SK-N-SH (cell line): ENCODE results near the gene NPEPL1. TPM values are rescaled to one million over a fixed set of nuclear protein-coding genes. Genes with fewer than 3 reads are reported as not detected.

ENCODE experiments used
- CTCF ChIA-PET: fragments of 300-600, 350-600 bp; formaldehyde crosslinking; extraction: SDS; loops from one replicate; lab custom pipeline; 2021; lab: Yijun Ruan, JAX
- POLR2A ChIA-PET: fragments of 350-600 bp; sonication (Branson Sonifier 250); formaldehyde crosslinking; extraction: SDS; loops from one replicate; lab custom pipeline; 2020; ENCODE audit warnings: antibody characterized with exemption, inconsistent platforms; lab: Yijun Ruan, JAX
- DNase-seq: peaks from one replicate; pipeline ENCODE4 v3.0.0; 2012
- H2AFZ ChIP-seq: fragments of 200-600 bp; sonication (generic); 2 replicates; pipeline ENCODE4 v1.8.1; 2016; ENCODE audit warnings: antibody characterized with exemption, mild to moderate bottlenecking, low read depth
- H3F3A ChIP-seq: fragments of 200-600 bp; sonication (generic); replicated peaks from 2 replicates; pipeline ENCODE3; 2016; ENCODE audit warnings: antibody characterized with exemption, mild to moderate bottlenecking; ENCODE audit not compliant: insufficient read depth
- H3K27ac ChIP-seq, 2 experiments: fragments of 200-500 bp in 1 of 2; fragments of 200-600 bp in 1 of 2; sonication (Bioruptor generic) in 1 of 2; sonication (generic), shearing (Covaris generic) in 1 of 2; 2 replicates each; pipeline versions ENCODE4 v1.5.1 to v1.6.1; 2014 to 2016; ENCODE audit warnings: low read depth in 2 of 2, inconsistent platforms in 1 of 2, low read length in 1 of 2, mild to moderate bottlenecking in 1 of 2, mixed read lengths in 1 of 2
- H3K27me3 ChIP-seq: fragments of 200-600 bp; sonication (generic), shearing (Covaris generic); 2 replicates; pipeline ENCODE4 v1.6.1; 2016; ENCODE audit warnings: mixed run types; ENCODE audit not compliant: insufficient read depth
- H3K36me3 ChIP-seq, 2 experiments: fragments of 200-500 bp in 1 of 2; fragments of 200-600 bp in 1 of 2; sonication (Bioruptor generic) in 1 of 2; sonication (generic) in 1 of 2; replicated peaks in 1 of 2; 2 replicates each; pipeline versions ENCODE3 to v1.5.1; 2014 to 2016; ENCODE audit warnings: low read length in 1 of 2, mild to moderate bottlenecking in 1 of 2; ENCODE audit not compliant: insufficient read depth in 2 of 2, control insufficient read depth in 1 of 2
- H3K4me1 ChIP-seq, 2 experiments: fragments of 200-500 bp in 1 of 2; fragments of 200-600 bp in 1 of 2; sonication (Bioruptor generic) in 1 of 2; sonication (generic), shearing (Covaris generic) in 1 of 2; 2 replicates each; pipeline versions ENCODE4 v1.5.1 to v1.6.1; 2014 to 2016; ENCODE audit warnings: low read depth in 1 of 2, low read length in 1 of 2, mixed run types in 1 of 2; ENCODE audit not compliant: insufficient read depth in 2 of 2, control insufficient read depth in 1 of 2
- H3K4me2 ChIP-seq: fragments of 200-600 bp; sonication (generic), shearing (Covaris generic); 2 replicates; pipeline ENCODE4 v1.6.1; 2017; ENCODE audit warnings: mixed run types
- H3K4me3 ChIP-seq, 2 experiments: fragments of 200-500 bp in 1 of 2; fragments of 200-600 bp in 1 of 2; sonication (Bioruptor generic) in 1 of 2; sonication (generic), shearing (Covaris generic) in 1 of 2; 2 replicates each; pipeline versions ENCODE4 v1.5.1 to v1.8.1; 2014 to 2016; ENCODE audit warnings: low read depth in 2 of 2, inconsistent platforms in 1 of 2, low read length in 1 of 2, mild to moderate bottlenecking in 1 of 2, mixed read lengths in 1 of 2, moderate library complexity in 1 of 2
- H3K79me2 ChIP-seq: fragments of 200-600 bp; sonication (generic); 2 replicates; pipeline ENCODE4 v1.8.1; 2017; ENCODE audit warnings: mild to moderate bottlenecking; ENCODE audit not compliant: insufficient read depth
- H3K9ac ChIP-seq: fragments of 200-600 bp; sonication (generic); 2 replicates; pipeline ENCODE4 v1.6.1; 2017; ENCODE audit warnings: mixed run types
- H3K9me2 ChIP-seq: fragments of 200-600 bp; sonication (generic); 2 replicates; pipeline ENCODE4 v1.6.1; 2017; ENCODE audit warnings: mixed run types
- H3K9me3 ChIP-seq: fragments of 200-600 bp; sonication (generic); 2 replicates; pipeline ENCODE4 v1.6.1; 2017; ENCODE audit warnings: mixed run types, mild to moderate bottlenecking, moderate library complexity
- H4K20me1 ChIP-seq: fragments of 200-600 bp; sonication (generic); 2 replicates; pipeline ENCODE4 v1.6.1; 2017; ENCODE audit warnings: mild to moderate bottlenecking, mixed run types; ENCODE audit not compliant: insufficient read depth
- ELF1 ChIP-seq: IDR thresholded peaks from 2 replicates; pipeline ENCODE4 v1.4.0; 2012
- FOSL2 ChIP-seq: IDR thresholded peaks from 2 replicates; pipeline ENCODE4 v1.4.0; 2012; ENCODE audit warnings: low read depth, mild to moderate bottlenecking, moderate library complexity, borderline replicate concordance
- FOXM1 ChIP-seq: IDR thresholded peaks from 2 replicates; pipeline ENCODE4 v1.4.0; 2012; ENCODE audit warnings: low read depth, mild to moderate bottlenecking
- GATA2 ChIP-seq: sonication (generic); formaldehyde crosslinking; IDR thresholded peaks from 2 replicates; pipeline ENCODE4 v1.5.0; 2020; ENCODE audit warnings: mild to moderate bottlenecking, missing genetic modification reagents
- JUND ChIP-seq: IDR thresholded peaks from 2 replicates; pipeline ENCODE4 v1.4.0; 2012
- MAX ChIP-seq: IDR thresholded peaks from 2 replicates; pipeline ENCODE4 v1.4.0; 2012; ENCODE audit warnings: low read depth
- MEF2A ChIP-seq: IDR thresholded peaks from 2 replicates; pipeline ENCODE4 v1.4.0; 2012; ENCODE audit warnings: low read depth, borderline replicate concordance
- NFIC ChIP-seq: IDR thresholded peaks from 2 replicates; pipeline ENCODE4 v1.4.0; 2012; ENCODE audit warnings: borderline replicate concordance
- NRF1 ChIP-seq: IDR thresholded peaks from 2 replicates; pipeline ENCODE4 v1.6.1; 2012; ENCODE audit warnings: low read depth, mild to moderate bottlenecking, low read length
- RCOR1 ChIP-seq: fragments of 150-350 bp; IDR thresholded peaks from 2 replicates; pipeline ENCODE4 v1.6.1; 2017; ENCODE audit warnings: antibody characterized with exemption, low read length
- REST ChIP-seq: IDR thresholded peaks from 2 replicates; pipeline ENCODE4 v1.6.1; 2012; ENCODE audit warnings: mild to moderate bottlenecking, low read depth, low read length, moderate library complexity
- RXRA ChIP-seq: IDR thresholded peaks from 2 replicates; pipeline ENCODE4 v1.4.0; 2012; ENCODE audit warnings: low read depth, mild to moderate bottlenecking, borderline replicate concordance
- TEAD4 ChIP-seq: IDR thresholded peaks from 2 replicates; pipeline ENCODE4 v1.4.0; 2012; ENCODE audit warnings: mild to moderate bottlenecking, borderline replicate concordance; ENCODE audit not compliant: insufficient read depth
- USF2 ChIP-seq: fragments of 150-350 bp; IDR thresholded peaks from 2 replicates; pipeline ENCODE4 v1.6.1; 2017; ENCODE audit warnings: antibody characterized with exemption, low read length, low read depth, borderline replicate concordance
- WGBS: methylation state at CpG from one replicate; pipeline ENCODE4 v1.1.6; 2017; ENCODE audit warnings: low lambda C conversion rate; 5-methylcytosine and 5-hydroxymethylcytosine counted together
- polyA plus RNA-seq, 3 experiments: library from polyadenylated mRNA; depleted of rRNA; stranded (reverse); fragments of >200 nt; gene quantifications; 2 replicates each; pipeline ENCODE4 v1.2.3, GENCODE V29; 2012

Gene NPEPL1
- polyA plus RNA-seq, 1 of the 3 experiments (the other 2 are of a cell fraction) = 2.8 TPM

- H4K20me1 ChIP-seq = no peaks in the 10 kb centered on the region
- DNase-seq = no peak
- no peaks in the 10 kb centered on the region for H3K79me2 ChIP-seq
- H3K4me2 ChIP-seq = no peak overlapping the region
- no peaks in the 10 kb centered on the region for H3K9me3 ChIP-seq
- ChIA-PET CTCF (interaction anchor here (0.6 kb wide), 1 partner anchor 445 kb away, joined by 4 read pairs; no protein-coding TSS in a partner anchor), POLR2A (no interaction called here)
- H3K27me3 ChIP-seq = no peaks in the 10 kb centered on the region
- H3K9ac ChIP-seq = no peak overlapping the region
- H3K27ac ChIP-seq = no peak overlapping the region
- H3K9me2 ChIP-seq = no peaks in the 10 kb centered on the region
- no peaks in the 10 kb centered on the region for H3F3A ChIP-seq
- WGBS = 87% methylated on average over 10 of the region's 11 CpGs
- H3K4me1 ChIP-seq = no peaks in the 10 kb centered on the region; a peak in 1 of 4 replicates
- TF ChIP-seq NFIC (no peak), USF2 (no peak), ELF1 (no peak)
- H2AFZ ChIP-seq = no peak overlapping the region
- H3K4me3 ChIP-seq = no peak overlapping the region
- H3K36me3 ChIP-seq = peaks cover 19 to 24% of the 10 kb centered on the region in 2 experiments
Measured at GRCh38 chr20:58682656-58683531, 9.7 kb upstream of the NPEPL1 start.

- peaks cover 8 to 15% of the 10 kb centered on the region in 2 experiments for H3K36me3 ChIP-seq
- H2AFZ ChIP-seq = no peak overlapping the region
- no peaks in the 10 kb centered on the region for H3K79me2 ChIP-seq
- no peak overlapping the region for H3K27ac ChIP-seq
- ChIA-PET CTCF (no interaction called here), POLR2A (no interaction called here)
- no peak for DNase-seq
- H4K20me1 ChIP-seq = no peaks in the 10 kb centered on the region
- TF ChIP-seq MAX = no peak
- no peak for TF ChIP-seq JUND
- TF ChIP-seq FOXM1 = no peak
- no peak for TF ChIP-seq FOSL2
- TF ChIP-seq RXRA = no peak
- no peak overlapping the region for H3K4me3 ChIP-seq
- no peak overlapping the region for H3K4me2 ChIP-seq
- H3K9me2 ChIP-seq = no peaks in the 10 kb centered on the region
- 95% methylated on average over 2 of the region's 2 CpGs for WGBS
- H3K9me3 ChIP-seq = no peaks in the 10 kb centered on the region
- no peaks in the 10 kb centered on the region for H3F3A ChIP-seq
- H3K4me1 ChIP-seq = no peaks in the 10 kb centered on the region
- no peak overlapping the region for H3K9ac ChIP-seq
- H3K27me3 ChIP-seq = no peaks in the 10 kb centered on the region
Measured at GRCh38 chr20:58684291-58684690, 8.3 kb upstream of the NPEPL1 start.

- no peak overlapping the region for H3K4me2 ChIP-seq
- H3F3A ChIP-seq = no peaks in the 10 kb centered on the region
- H3K27ac ChIP-seq = no peak overlapping the region
- no peak for DNase-seq
- no peak overlapping the region for H3K9ac ChIP-seq
- ChIA-PET POLR2A (no interaction called here), CTCF (interaction anchor here (1.0 kb wide), 1 partner anchor 38 kb away, joined by 4 read pairs; no protein-coding TSS in a partner anchor)
- no peak overlapping the region for H3K4me3 ChIP-seq
- H4K20me1 ChIP-seq = no peaks in the 10 kb centered on the region
- H3K79me2 ChIP-seq = no peaks in the 10 kb centered on the region
- WGBS = 91% methylated on average over 5 of the region's 5 CpGs
- peaks cover 0 to 5% of the 10 kb centered on the region in 2 experiments for H3K36me3 ChIP-seq
- H3K9me3 ChIP-seq = no peaks in the 10 kb centered on the region
- H3K27me3 ChIP-seq = no peaks in the 10 kb centered on the region
- no peak overlapping the region for H2AFZ ChIP-seq
- H3K9me2 ChIP-seq = no peaks in the 10 kb centered on the region
- H3K4me1 ChIP-seq = no peaks in the 10 kb centered on the region
- TF ChIP-seq ELF1 (no peak), USF2 (no peak), TEAD4 (no peak), GATA2 (CRISPR knock-in tag) (no peak), RCOR1 (no peak), REST (no peak), MEF2A (no peak), JUND (no peak), NFIC (no peak), NRF1 (no peak)
Measured at GRCh38 chr20:58685988-58686387, 6.6 kb upstream of the NPEPL1 start.
